T-helper 1 cell treated with Interleukin-12 subunit alpha and Interleukin-12 subunit beta and Interleukin-4 antibody, amounts not matched to agents 30 ng/mL and 1 ng/mL, for 36 hours (primary cell): ENCODE results near the gene CLEC4M. TPM values are rescaled to one million over a fixed set of nuclear protein-coding genes. Genes with fewer than 3 reads are reported as not detected.

ENCODE experiments used
- intact Hi-C: fragments of 100-400 bp; cut with micrococcal nuclease; formaldehyde crosslinking; loops from one replicate; pipeline ENCODE4 v1.15.1; 2024
- total RNA-seq: library from RNA; stranded (reverse); gene quantifications from 2 replicates; pipeline ENCODE4 v1.2.3, GENCODE V29; 2022

The CLEC4M gene, protein sequence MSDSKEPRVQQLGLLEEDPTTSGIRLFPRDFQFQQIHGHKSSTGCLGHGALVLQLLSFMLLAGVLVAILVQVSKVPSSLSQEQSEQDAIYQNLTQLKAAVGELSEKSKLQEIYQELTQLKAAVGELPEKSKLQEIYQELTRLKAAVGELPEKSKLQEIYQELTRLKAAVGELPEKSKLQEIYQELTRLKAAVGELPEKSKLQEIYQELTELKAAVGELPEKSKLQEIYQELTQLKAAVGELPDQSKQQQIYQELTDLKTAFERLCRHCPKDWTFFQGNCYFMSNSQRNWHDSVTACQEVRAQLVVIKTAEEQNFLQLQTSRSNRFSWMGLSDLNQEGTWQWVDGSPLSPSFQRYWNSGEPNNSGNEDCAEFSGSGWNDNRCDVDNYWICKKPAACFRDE
- total RNA-seq = not detected in 2 replicates

GRCh38 chr19:7762719-7763293 lies at the start of gene CLEC4M:
CLEC4M (plus strand) TSS chr19:7763243; CDS start chr19:7763267, 24 bp downstream.
- intact Hi-C loops = no loop called here

DNA sequence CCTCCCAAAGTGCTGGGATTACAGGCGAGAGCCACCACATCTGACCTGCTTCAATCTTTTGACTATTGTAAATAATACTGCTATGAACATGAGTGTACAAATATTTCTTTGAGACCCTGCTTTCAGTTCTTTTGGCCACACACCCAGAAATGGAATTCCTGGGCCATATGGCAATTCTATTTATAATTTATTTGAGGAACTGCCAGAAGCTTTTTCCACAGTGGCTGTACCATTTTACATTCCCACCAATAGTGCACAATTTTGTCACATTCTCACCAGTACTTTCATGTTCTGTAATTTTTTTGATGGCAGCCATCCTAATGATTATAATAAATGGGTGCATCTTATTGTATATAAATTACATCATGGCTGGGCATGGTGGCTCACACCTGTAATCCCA lies 47.4 kb upstream of the CLEC4M start:
- intact Hi-C loops = no loop called here

- intact Hi-C loops = no loop called here
Measured at GRCh38 chr19:7716762-7717161, 46.3 kb upstream of the CLEC4M start.

DNA sequence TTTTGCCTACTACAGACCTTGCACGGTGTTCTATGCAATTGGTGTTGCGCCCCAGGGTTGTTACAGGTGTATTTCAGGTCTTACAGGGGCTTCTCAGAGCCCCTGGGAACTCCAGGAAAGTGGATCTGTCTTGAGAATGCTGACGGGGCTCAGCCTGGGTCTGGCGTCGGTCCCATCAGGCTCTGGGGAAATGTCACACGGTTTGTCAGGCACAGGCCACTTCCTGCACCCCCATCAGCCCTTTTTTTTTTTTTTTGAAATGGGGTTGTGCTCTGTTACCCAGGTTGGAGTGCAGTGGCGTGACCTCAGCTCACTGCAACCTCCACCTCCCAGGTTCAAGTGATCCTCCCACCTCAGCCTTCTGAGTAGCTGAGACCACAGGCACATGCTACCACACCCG lies 44.4 kb upstream of the CLEC4M start:
- intact Hi-C loops = no loop called here

GRCh38 chr19:7720351-7720750 lies 42.7 kb upstream of the CLEC4M start:
- intact Hi-C loops = no loop called here

DNA sequence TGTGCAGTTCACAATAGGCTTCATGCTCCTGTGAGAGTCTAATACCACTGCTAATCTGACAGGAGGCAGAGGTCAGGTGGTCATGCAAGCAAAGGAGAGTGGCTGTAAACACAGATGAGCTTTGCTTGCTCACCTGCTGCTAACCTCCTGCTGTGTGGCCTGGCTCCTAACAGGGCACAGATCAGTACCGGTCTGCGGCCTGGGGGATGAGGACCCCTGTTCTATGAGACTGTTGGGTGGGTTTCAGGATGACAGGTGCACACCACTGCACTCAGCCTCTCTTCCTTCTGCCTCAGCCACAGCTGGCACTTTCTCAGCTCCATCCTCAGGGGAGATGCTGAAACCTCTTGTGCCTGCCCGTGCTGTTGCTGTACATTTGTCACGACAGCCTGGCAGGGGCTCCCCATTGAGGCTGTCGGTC lies 40.8 kb upstream of the CLEC4M start:
- intact Hi-C loops = no loop called here

GRCh38 chr19:7725791-7726190 lies 37.3 kb upstream of the CLEC4M start:
- intact Hi-C loops = no loop called here

DNA sequence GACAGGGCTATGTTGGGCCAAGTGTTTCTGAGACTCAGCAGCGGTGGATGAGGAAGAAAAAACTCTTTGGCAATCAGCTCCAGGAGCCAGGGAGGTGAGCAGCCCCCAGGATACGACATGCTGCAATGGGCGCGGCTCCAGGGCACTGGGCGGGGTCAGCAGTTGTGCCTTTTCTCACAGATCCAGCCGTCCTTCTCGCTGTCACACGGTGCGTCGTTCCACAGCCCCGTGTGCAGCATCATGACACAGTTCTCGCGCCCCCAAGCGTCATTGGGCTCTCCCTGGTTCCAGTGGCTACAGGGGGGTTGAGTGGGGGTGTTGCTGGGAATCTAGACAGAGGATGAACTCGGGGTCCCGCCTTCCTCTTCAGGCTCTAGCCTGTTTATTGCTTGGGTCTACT lies 33.8 kb upstream of the CLEC4M start:
- intact Hi-C loops = no loop called here

DNA sequence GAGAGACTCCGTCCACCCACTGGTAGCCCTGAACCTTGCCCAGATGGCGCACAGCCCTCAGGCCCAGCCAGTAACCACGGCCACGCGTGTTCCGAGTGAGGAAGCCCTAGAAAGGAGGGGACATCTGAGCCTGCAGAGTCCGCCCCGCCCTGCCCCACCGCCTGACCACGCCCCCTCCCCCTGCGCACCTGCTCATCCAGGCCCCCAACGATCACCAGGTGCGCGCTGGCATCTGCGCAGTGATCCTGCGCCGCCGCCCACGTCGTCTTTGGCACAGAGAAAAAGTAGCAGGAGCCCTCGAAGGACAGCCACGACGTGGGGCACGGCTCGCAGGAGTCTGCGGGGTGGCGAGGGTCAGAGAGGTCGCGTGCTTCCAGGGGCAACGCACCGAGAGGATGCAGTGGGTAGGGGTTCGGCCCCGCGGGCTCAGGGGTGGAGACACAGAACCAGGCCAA lies 33.2 kb upstream of the CLEC4M start:
- intact Hi-C loops = no loop called here

DNA sequence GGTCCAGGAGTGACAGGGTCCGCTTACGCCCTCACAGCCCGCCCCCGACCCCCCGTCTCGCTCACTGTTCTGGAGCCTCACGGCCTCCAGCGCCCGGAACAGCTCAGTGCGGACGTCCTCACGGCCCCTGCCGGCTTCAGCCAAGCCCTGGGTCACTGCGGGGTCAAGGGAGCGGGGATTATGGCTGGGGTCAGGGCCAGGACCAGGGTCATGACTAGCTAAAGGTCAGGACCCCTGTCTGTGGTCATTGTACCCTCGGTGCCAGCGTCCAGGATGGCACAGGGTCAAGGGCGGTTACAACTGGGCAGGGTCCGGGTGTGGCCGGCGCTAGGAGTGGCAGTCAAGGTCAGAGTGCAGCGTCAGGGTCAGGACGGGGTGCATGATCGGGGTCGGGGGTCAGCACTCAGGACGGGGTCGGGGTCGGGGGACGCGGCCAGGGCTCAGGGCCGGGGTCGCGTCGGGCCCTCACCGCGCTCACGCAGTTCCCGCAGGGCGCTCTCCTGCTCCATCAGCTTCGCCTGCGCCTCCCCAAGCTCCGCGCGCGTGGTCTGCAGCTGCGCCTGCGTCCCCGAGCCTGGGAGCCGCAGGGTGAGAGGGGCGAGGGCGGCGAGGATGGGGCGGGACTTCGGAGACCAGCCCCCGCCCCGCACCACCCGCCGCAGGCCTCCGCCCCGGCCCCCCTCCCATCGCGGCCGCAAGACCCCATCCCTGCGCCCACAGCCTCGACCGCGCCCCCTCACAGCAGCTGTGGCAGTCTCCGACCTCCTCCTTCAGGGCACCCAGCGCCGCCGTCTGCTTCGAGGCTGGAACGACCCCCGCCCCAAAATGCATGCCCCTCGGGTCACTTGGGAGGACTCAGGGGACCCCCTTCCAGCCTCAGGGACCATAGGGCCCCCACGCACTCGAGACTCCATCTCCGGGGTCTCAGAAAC lies 32.5 kb upstream of the CLEC4M start:
- intact Hi-C loops = no loop called here

DNA sequence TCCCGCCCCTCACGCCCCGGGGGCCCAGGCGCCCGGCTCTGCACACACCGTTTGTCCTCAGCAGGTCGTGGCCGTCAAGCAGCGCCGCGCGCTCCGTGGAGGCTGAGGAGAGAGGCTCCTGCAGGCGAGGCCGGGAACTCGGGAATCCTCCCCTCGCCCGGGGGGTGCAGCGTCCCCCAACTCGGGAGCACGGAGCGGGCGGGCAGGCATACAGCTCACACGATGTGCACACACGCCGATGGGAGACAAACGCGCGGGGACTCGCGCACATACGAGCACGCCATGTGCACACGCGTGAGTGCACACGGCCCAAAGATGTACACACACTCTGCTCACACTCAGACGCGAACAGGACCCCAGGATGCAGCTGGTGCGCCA lies 31.8 kb upstream of the CLEC4M start:
- intact Hi-C loops = no loop called here

GRCh38 chr19:7731615-7732014 lies 31.4 kb upstream of the CLEC4M start:
- intact Hi-C loops = no loop called here

GRCh38 chr19:7732045-7732444 lies 31.0 kb upstream of the CLEC4M start, which contains the start of gene CLEC4G:
CLEC4G (minus strand) TSS chr19:7732110; CDS start chr19:7732102, 8 bp downstream.
- intact Hi-C loops = no loop called here

DNA sequence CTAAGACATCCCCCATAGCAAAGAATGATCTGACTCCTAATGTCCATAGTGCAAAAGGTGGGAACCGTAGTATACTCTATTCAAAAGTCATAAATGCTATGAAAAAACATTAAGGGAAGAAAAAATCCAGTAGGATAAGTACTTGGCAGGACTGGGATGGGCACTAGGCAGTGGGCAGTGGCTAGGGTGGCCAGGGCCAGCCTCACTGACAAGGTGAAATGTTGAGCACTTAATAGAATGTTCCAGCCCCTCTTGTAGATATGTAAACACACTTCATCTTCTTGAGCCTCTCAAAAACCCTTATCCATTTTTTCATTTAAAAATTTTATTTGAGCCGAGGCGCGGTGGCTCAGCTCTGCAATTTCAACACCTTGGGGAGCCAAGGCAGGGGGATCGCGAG lies 29.7 kb upstream of the CLEC4M start:
- intact Hi-C loops = no loop called here

DNA sequence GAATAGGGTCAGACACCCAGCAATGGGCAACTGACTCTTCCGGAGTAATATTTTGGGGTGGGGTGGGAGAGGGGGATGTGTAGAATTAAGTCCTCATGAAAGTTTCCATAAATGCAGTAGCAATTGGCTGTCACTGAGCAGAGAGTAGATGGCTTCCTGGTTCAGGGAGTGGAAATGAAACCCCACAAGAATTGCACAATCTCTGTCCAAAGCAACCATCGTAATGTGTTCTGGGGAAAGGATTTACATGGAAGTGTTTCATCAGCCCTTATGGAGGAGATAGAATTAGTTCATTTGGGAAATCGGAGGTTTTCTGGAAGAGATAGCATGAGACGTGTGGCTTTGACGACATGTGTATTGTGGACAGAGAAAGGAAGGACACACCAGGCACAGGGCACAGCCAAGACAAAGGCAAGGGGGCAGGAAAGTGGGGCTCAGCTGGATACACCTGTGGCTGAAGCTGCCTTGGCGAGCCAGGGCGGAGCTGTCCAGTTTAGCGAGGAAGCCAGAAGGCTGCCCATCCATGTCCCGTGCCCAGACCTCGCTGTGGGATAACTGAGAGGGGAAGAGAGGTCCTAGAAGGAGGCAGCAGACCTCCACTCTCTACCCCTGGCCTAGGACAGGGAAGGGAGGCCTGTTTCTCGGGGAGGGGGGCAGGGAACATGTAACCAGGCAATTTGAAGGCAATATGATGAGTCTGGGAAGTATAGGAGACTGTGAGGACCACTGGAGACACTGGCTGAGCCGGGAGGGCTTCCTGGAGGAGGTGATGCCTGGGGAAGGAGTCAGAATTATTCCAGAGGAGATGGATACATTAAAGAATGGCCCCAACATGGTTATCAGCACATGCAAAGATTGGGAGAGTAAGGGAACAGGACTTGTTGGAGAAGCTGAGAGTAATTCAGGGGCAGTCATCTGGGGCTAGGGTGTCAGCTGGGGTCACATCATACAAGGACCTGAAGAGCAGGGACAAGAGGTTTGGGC lies 28.5 kb upstream of the CLEC4M start:
- intact Hi-C loops = no loop called here

- intact Hi-C loops = no loop called here
Measured at GRCh38 chr19:7736148-7736547, 26.9 kb upstream of the CLEC4M start.

DNA sequence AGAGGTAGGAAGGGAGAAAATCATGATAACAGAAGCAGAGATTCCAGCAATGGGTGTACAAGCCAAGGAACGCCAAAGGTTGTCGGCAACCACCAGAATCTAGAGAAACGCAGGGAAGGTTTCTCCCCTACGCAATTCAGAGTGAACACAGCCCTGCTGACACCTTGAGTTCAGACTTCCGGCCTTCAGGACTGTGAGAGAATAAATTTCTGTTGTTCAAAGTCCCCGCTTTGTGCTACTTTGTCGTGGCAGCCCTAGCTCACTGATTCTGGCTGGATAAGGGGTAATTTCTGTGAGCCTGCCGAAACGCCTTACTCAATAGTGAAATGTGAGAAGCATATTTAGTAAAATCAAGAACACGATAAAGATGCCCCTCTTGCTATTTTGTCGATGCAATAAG lies 25.8 kb upstream of the CLEC4M start:
- intact Hi-C loops = no loop called here

GRCh38 chr19:7738023-7738422 lies 25.0 kb upstream of the CLEC4M start:
- intact Hi-C loops = no loop called here

- intact Hi-C loops = no loop called here
Measured at GRCh38 chr19:7739211-7739755, 23.8 kb upstream of the CLEC4M start.
